Omental fat pad (tissue), 4 donors: ENCODE data around the gene FKRP. TPM values are rescaled to one million over a fixed set of nuclear protein-coding genes. Genes with fewer than 3 reads are reported as not detected.

Experiments used
- ATAC-seq: fragments of 150-250 bp; one replicate; pipeline ENCODE4 v1.9.1; 2016; ENCODE audit warnings: mild to moderate bottlenecking, moderate library complexity; ENCODE audit not compliant: low FRiP score
- DNase-seq: peaks from one replicate; pipeline ENCODE4 v3.0.0-alpha.2; 2019; ENCODE audit warnings: low spot score
- total RNA-seq, 4 donors: library from RNA; depleted of rRNA; stranded (reverse); fragments of >200 nt; gene quantifications; one replicate each; pipeline ENCODE4 v1.1.0, GENCODE V29; 2016
- TF ChIP-seq, protein P1 (sequence below), 3 donors: fragments of 450-650 bp; IDR thresholded peaks; one replicate each; pipeline ENCODE4 v1.5.1; 2016 to 2017; ENCODE audit warnings: antibody characterized with exemption in 3 of 3, mild to moderate bottlenecking in 3 of 3, moderate library complexity in 2 of 3

FKRP gene
- total RNA-seq, 4 donors from 2014 or later: 9.2 to 20.5 (median 13.9) TPM

GRCh38 chr19:46720503-46721239 is 25.2 kb upstream of the FKRP start:
- TF ChIP-seq, protein P1, sequence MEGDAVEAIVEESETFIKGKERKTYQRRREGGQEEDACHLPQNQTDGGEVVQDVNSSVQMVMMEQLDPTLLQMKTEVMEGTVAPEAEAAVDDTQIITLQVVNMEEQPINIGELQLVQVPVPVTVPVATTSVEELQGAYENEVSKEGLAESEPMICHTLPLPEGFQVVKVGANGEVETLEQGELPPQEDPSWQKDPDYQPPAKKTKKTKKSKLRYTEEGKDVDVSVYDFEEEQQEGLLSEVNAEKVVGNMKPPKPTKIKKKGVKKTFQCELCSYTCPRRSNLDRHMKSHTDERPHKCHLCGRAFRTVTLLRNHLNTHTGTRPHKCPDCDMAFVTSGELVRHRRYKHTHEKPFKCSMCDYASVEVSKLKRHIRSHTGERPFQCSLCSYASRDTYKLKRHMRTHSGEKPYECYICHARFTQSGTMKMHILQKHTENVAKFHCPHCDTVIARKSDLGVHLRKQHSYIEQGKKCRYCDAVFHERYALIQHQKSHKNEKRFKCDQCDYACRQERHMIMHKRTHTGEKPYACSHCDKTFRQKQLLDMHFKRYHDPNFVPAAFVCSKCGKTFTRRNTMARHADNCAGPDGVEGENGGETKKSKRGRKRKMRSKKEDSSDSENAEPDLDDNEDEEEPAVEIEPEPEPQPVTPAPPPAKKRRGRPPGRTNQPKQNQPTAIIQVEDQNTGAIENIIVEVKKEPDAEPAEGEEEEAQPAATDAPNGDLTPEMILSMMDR (IDR thresholded peaks at IDR 0.05): no peak
- ATAC-seq (no peak), DNase-seq (no peak)

DNA sequence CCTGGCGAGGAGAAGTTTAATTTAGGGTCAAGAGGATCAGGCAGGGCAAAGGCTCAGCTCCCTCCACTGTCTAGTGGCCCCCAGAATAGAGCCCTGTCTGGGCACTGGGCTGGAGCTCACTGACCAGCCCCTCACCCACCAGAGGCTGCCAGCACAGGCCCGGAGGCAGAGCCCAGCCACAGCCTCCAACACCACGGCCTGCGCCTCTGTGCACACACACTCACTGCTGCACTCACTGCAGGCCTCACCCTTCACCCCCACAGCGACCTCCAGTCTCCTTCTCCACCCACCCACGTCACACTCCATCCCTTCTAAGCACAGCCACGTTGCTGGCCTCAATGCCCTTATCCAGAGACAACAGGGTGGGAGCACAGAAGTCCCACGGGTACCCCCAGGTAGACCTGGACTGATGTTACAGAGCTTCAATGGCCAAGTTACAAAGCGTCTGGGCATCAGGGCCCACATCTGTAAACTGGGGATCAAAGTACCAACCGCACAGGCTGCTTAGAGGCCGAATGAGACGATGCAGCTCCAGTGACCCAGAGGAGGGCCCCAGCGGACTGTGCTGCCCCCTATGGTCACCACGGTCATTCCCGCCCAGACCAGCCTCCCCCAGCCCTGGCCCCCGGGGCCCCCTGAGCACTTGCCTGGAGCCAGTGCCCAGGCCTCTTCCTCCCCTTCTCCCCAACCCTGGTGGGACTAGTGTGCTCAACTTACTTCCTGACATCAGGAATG is 24.4 kb upstream of the FKRP start:
- ATAC-seq (no peak), DNase-seq (no peak)

GRCh38 chr19:46722004-46722380 is 23.9 kb upstream of the FKRP start:
- ATAC-seq: no peak

More for the DNA sequence above, 24.4 kb upstream of the FKRP start:
- TF ChIP-seq, protein P1 (IDR thresholded peaks at IDR 0.05): no peak

GRCh38 chr19:46722421-46723022 is 23.3 kb upstream of the FKRP start:
- DNase-seq (no peak), ATAC-seq (no peak)
- TF ChIP-seq, protein P1 (IDR thresholded peaks at IDR 0.05): no peak

More at GRCh38 chr19:46722004-46722380, 23.9 kb upstream of the FKRP start:
- TF ChIP-seq, protein P1 (IDR thresholded peaks at IDR 0.05): no peak
- DNase-seq: no peak

- ATAC-seq: no peak
- TF ChIP-seq, protein P1 (IDR thresholded peaks at IDR 0.05): no peak
- no peak for DNase-seq
These were observed 22.8 kb upstream of the FKRP start for GRCh38 chr19:46723023-46723461.

- no peak for ATAC-seq
- TF ChIP-seq, protein P1 (IDR thresholded peaks at IDR 0.05): no peak
- no peak for DNase-seq
These were observed 22.4 kb upstream of the FKRP start for GRCh38 chr19:46723471-46723870.
